Measurements from ENCODE around the gene PDCD11.

DNA sequence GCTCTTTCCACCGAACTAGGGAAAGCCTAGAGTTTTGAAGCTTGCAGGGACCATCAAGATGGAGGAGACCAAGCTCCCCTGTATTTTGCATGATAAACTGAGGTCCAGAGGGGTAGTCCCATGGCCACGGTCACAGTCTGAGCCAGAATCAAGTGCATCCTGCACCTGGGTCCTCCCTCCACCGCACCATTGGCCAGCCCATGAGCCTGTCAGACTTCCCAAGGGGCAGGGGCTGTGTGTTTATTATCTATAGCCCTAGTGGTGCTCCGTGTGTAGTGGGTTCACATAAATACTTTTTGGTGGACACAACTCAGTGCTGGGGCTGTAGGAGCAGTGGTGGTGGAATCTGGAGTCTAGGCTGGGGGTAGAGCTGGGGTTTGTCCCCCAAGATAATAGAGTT is 79.0 kb downstream of the PDCD11 start:
- no peak for TF ChIP-seq POLR2AphosphoS5 (IDR thresholded peaks at IDR 0.05; ENCODE audit: low read depth, low read length)
- no peak for TF ChIP-seq POLR2A (IDR thresholded peaks at IDR 0.05; ENCODE audit: low read depth, low read length)
- TF ChIP-seq SPI1 (IDR thresholded peaks at IDR 0.05; ENCODE audit: low read depth, low read length), result no peak
- TF ChIP-seq TAF1 (IDR thresholded peaks at IDR 0.05; ENCODE audit: low read depth, low read length), result no peak
- no peak for TF ChIP-seq PAX5 (IDR thresholded peaks at IDR 0.05; ENCODE audit: insufficient read depth, low read length, severe bottlenecking)
- TF ChIP-seq POU2F2 (IDR thresholded peaks at IDR 0.05; ENCODE audit: low read depth, low read length), result no peak

Data from GM12891 (cell line).